Esophagus mucosa (tissue), 1 donor: ENCODE results near the gene MAP3K20. TPM values are rescaled to one million over a fixed set of nuclear protein-coding genes. Genes with fewer than 3 reads are reported as not detected.
"Not testable (repeated sequence)": the region's sequence is repeated elsewhere in the genome, so short reads cannot be mapped to it uniquely, and the experiment has no call there.

ENCODE experiments used
- ATAC-seq: fragments of 200-7000 bp; cut with Tn5 transposase; one replicate; pipeline ENCODE4 v1.9.1; 2020
- total RNA-seq: library from RNA; stranded (reverse); gene quantifications from one replicate; pipeline ENCODE4 v1.2.4, GENCODE V29; 2023
- donor health status: DM: yes; HTN: yes; CAD: no.

Gene MAP3K20
- total RNA-seq, 1 donor from 2014 or later = 21.3 TPM

DNA sequence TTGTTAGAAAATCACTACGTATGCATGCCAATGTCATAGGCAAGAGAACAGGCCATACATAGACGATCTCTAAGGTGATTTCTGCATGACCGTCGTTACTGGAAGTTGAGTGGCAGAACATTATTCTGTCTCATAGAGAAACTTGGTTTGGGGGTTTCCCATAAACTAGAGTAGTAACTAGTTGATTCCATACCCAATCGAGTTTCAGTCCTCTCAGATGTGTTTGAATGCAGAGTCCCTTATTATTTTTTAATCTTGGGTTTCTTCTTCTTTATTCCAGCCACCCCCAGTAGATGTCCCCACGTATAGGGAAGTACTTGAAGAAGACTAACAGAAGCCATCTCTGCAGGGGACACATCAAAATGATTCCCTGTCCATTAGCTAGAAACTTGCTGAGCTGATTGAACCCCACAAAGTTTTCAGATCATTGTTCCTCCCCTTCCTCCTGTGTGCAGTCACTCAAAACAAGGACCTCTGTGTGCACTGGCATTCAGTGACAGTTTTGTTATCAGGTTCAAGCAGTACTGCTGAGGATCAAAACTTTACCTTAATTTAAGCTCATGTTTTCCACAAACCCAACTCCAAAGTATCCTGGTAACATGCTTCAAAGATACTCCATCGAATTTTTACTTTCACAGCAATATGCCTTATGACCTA lies 210.6 kb downstream of the MAP3K20 start:
- ATAC-seq = no peak

DNA sequence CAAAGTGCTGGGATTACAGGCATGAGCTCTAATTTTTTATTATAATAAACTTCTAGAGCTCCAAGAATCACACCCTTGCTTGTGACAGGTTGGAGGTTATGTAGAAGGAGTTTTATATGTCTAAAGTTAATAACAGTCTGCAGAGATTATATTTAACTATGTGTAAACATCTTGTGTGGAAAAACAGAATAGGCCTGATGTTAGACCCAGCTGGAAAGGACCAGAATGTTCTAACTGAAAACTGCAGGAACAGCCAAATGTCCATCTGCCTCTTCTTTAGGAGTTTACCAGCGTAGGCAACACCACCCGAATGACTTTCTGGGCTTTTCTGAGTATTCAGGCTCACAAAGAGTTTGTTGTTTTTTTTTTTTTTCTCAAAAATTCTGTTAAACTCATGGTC lies 211.9 kb downstream of the MAP3K20 start:
- ATAC-seq = no peak

DNA sequence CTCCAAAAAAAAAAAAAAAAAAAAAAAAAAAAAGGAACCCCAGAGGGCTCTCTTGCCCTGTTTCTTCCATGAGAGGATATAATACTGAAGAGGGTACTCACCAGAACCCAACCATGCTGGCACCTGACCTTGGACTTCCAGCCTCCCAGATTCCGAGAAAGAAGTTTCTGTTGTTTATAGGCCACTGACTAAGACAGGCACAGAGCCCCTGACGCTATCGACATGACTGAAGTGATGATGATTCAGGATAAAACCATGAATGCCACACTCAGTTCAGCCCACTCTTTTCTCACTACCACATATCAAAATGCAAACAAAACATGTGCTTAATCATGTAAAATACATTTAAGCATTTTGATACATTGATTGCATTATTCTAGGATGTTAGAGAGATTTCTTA lies 212.9 kb downstream of the MAP3K20 start:
- ATAC-seq = no peak

DNA sequence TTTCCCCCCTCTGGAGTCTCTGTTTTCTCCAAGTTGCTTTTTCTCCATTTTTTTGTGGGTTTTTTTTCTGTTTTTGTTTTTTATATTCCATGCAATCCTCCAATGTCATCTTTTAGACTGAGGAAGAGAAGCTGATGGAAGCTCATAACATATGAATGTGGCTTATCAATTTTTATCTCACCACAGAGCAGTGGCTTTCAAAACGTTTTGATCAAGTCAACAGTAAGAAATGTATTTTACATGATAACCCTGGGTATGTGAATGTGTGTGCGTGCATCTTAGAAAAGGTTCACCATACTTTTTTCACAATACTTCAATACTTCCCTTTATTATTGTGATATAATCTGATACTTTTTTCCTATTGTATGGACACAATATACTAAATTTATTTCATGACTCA lies 214.4 kb downstream of the MAP3K20 start:
- no peak for ATAC-seq

DNA sequence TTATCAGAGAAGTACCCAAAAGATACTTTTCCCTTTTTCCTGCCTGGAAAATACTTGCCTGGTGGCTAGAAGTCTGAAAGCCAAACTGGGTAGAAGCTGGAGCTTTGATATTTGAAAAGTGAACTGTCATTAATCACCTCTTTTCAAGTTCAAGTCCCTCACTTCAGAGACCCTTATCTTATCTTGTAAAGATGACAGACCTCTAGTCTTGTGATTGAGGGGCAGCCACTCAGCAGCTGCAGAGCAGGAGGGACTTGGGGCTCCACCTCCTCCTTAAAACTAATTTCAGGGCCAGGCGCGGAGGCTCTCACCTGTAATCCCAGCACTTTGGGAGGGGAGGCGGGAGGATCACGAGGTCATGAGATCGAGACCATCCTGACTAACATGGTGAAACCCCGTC lies 214.9 kb downstream of the MAP3K20 start:
- no peak for ATAC-seq

DNA sequence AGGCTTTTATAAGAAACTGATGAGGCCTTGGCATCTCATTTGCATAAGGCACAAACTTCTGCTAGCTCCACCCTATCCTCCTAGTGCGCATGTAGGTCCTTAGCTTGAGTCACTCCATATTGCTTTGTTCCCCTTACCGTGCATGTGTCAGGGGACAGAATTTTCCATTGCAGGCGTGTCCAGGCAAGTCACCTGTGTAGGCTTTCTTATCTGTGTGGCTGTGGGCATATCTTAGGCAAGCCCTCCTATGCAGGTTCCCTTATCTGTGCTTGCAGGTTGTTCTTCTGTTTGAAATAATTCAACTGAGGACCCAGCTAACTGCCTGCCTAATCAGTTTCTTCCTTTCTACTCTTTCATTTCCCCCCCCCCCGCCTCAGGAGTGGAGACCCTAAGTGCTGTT lies 215.8 kb downstream of the MAP3K20 start:
- no peak for ATAC-seq

DNA sequence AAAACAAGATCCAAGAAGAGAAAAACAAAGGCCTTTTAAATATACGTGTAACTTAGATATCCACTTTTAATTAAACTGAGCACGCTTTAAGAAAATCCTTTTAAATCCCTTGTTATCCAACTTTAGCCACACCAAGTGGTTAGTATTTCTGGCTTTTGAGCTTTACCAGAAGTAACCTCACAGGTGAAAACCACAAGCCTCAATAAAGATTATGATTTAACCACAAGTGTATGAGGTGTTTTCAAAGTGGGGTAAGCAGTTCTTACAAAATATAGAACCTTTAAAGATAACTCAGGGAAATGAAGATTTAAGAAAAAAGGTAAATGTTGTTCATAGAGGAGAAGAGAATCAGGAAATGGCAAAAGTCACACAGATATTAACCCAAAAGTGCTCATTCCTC lies 220.6 kb downstream of the MAP3K20 start:
- no peak for ATAC-seq

DNA sequence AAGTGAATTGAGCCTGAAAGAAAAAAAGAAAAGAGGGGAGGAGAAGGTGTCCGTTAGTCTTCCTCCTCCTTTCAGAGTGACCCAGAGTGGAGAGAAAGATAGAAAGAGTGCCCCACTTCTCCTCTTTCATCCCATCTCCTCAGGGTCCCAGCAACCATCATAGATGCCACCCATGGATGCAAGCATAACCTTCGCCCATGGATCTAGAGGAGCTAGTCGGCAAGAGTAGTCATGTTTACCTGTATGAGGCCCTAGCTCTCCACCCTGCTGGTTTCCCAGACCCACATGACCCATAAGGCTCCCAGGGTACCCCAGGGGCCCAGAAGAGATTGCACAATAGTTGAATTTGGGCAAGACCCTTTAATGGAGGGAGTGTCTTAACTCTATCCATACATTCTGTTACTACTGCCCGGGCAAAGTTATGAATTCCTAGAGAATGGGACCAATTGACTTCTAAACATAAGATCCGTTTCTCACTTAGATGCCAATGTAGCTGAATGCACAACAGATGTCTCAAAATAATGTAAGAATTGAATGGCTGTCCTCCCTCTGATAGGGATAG lies 223.0 kb downstream of the MAP3K20 start:
- no peak for ATAC-seq

DNA sequence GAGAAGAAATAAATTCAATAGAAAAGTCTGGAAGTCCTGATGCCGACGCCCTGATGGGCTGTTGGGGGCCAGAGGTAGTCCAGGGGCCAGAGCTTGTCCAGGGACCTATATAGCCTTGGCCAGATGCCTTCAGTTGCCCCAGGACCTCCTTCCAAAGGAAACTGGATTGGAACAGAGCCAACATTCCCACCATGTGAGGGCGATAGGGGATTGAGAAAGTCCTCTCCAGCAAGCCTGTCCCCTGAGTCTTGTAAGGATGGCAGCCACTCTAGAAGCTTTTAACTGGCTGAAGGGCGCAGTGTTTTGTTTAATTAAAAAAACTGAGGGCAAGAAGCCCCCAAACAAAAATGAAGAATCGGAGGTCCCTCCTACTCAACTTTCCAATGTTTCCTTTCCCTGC lies 224.1 kb downstream of the MAP3K20 start:
- no peak for ATAC-seq

DNA sequence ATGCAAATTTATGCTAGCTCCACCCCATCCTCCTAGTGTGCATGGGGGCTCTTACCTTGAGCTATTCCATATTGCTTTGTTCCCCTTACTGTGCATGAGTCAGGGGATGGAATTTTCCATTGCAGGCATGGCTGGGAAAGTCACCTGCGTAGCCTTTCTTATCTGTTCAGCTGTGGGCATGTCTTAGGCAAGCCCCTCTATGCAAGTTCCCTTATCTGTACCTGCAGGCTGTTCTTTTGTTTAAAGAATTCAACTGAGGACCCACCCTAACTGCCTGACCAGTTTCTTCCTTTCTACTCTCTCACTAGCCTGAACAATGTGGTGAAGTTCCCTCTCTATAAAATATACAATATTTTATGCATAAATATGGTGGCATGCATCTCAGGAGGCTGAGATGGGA lies 224.8 kb downstream of the MAP3K20 start:
- ATAC-seq = no peak

DNA sequence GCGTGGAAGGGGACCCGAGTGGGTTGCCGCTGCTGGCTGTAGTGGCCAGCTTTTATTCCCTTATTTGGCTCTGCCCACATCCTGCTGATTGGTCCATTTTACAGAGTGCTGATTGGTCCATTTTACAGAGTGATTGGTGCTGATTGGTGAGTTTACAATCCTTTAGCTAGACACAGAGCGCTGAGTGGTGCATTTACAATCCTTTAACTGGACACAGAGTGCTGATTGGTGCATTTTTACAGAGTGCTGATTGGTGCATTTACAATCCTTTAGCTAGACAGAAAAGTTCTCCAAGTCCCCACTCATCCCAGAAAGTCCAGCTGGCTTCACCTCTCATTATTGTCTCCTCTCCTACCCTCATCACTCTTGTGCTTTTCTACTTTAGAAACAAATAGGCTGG lies 225.9 kb downstream of the MAP3K20 start:
- ATAC-seq = not testable (repeated sequence)

DNA sequence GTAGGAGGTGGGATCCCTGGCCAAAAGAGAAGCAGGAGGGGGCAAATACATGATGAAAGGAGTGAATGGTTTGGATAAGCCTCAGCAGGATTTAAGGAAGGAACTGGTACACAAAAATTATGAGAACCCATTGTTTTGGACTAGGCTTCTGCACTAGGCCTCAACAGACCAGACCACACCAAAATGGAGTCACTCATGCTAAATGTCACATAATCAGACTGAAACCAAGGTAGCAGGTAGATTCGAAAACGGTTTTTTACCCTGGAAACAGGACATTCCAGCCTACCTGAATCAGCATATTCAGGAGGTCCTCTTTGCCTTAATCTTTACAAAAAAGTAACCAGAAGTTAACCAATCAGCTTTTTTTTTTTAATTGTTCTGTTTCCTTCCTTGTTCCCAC lies 229.7 kb downstream of the MAP3K20 start:
- ATAC-seq = no peak

DNA sequence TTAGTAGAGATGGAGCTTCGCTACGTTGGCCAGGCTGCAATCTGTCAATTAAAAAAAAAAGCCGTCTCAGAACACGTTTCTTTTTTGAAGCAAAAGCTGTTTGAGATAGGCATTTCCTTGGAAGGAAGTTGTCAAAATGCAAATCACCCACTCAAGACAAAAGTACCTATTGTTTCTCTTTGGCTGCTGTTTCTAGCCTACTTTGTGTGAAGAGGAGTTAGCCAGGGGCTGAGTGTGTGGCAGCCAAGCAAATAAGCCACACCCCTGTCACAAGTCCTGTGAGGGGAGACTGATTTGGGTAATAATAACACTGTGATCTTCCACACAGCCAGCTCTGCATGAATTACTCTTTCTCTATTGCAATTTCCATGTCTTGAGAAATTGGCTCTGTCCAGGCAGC lies 231.6 kb downstream of the MAP3K20 start:
- ATAC-seq = no peak

DNA sequence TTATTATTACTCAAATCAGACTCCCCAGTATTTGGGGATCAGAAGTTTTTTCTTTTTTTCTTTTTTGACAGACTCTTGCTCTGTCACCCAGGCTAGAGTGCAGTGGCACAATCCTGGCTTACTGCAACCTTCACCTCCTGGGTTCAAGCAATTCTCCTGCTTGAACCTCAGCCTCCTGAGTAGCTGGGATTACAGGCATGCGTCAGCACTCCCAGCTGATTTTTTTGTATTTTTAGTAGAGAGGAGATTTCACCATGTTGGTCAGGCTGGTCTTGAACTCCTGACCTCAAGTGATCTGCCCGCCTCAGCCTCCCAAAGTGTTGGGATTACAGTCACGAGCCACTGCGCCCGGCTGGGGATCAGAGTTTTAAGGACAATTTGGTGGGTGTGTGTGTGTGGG lies 233.7 kb downstream of the MAP3K20 start:
- not testable (repeated sequence) for ATAC-seq

DNA sequence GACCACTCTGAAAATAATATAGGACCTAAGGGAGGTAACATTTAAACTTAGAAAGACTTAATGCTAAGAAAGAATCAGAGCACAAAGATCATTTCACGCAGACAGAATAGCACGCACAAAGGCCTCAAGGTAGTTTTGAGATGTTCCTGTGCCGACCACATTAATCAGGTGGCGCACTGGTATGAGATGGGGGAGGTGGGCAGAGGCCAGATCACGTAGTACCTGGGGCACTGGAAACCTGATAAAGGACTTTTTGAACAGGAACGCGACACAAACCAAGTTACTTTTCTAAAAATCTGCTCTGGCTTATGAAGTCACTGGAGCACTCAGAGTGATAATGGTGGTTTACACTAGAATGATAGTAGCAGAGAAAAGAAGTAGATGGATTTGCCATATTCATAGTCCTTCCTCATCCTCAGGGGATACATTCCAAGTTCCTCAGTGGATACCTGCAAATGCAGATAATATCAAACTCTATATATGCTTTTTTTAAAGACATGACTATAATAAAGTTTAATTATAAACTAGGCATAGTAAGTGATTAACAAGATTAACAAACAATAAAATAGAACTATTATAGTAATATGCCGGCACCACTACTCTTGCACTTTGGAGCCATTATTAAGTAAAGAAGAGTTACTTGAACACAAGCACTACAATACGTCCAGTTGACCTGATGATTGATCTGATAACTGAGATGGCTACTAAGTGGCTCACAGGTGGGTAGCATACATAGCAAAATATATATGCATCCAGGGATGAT lies 236.4 kb downstream of the MAP3K20 start:
- no peak for ATAC-seq
